ENCODE measurements around the gene PLCD4.
A peak's percentile ranks its signal among the peaks of the same experiment; 100 is the strongest.

Gene PLCD4

DNA sequence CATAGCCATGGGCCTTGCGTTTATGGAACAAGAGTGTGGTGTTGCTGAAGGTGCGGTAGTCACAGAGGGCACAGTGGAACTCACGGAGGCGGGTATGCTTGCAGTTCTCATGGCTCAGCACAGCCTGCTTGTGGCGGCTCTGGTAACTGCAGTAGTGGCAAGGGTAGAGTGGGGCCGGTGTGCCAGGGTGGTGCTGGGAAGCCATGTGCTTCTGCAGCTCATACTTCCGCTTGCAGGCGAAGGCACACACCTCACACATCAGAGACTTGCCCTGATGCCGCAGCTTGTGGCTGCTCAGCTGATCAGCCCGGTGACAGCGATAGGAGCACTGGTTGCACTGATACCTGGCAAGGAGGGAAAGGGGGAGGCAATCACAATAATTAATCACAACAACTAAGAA is 37.0 kb downstream of the PLCD4 start:
- in situ Hi-C loops (cut with MboI; ENCODE audit: low sequenced_read_pairs, unreplicated experiment): loop anchor here (25.0 kb wide), 1 partner anchor 232 kb away; the partner anchor contains the start of gene VIL1
- no peak for DNase-seq (ENCODE audit: low spot score)
- TF ChIP-seq, protein P1, sequence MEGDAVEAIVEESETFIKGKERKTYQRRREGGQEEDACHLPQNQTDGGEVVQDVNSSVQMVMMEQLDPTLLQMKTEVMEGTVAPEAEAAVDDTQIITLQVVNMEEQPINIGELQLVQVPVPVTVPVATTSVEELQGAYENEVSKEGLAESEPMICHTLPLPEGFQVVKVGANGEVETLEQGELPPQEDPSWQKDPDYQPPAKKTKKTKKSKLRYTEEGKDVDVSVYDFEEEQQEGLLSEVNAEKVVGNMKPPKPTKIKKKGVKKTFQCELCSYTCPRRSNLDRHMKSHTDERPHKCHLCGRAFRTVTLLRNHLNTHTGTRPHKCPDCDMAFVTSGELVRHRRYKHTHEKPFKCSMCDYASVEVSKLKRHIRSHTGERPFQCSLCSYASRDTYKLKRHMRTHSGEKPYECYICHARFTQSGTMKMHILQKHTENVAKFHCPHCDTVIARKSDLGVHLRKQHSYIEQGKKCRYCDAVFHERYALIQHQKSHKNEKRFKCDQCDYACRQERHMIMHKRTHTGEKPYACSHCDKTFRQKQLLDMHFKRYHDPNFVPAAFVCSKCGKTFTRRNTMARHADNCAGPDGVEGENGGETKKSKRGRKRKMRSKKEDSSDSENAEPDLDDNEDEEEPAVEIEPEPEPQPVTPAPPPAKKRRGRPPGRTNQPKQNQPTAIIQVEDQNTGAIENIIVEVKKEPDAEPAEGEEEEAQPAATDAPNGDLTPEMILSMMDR (IDR thresholded peaks at IDR 0.05; ENCODE audit: borderline replicate concordance, control extremely low read depth, extremely low read depth, insufficient read depth, missing control alignments): no peak

- in situ Hi-C loops (cut with MboI; ENCODE audit: low sequenced_read_pairs, unreplicated experiment): loop anchor here (25.0 kb wide), 1 partner anchor 233 kb away; the partner anchor contains the start of gene VIL1
- TF ChIP-seq, protein P1 (IDR thresholded peaks at IDR 0.05; ENCODE audit: borderline replicate concordance, control extremely low read depth, extremely low read depth, insufficient read depth, missing control alignments): no peak
- DNase-seq (ENCODE audit: low spot score): no peak
Observed at GRCh38 chr2:218645126-218645525, 37.4 kb downstream of the PLCD4 start.

DNA sequence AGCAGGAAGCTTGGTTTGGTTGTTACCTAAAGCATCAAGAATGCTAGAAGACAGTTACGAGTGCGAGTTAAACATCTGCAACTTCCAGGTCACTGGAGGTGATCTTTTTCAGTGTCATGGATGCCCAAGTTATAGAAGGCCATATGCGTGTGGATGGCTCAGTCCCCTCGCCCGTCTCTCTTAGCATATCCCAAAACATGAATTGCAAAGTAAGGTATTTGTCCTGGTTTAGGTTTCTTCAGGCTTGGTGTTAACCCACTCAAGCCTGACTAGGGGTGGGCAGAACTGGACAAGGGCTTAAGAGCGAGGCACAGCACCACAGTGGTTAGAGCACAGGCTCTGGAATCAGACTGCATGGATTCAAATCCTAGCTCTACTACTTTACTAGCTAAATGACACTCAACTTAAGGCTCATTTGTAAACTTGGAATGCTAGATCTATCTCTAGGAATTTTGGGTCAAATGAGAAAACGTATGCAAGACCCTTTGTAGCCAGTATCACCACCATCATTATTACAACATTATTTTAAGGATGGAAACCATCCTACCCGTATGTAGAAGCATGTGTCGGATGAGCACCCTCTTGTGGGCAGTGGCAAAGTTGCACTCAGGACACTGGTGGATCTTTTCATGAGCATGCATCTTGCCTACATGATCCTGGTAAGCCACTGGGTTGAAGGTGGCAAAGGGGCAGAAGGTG is 40.5 kb downstream of the PLCD4 start:
- TF ChIP-seq, protein P1 (IDR thresholded peaks at IDR 0.05; ENCODE audit: borderline replicate concordance, control extremely low read depth, extremely low read depth, insufficient read depth, missing control alignments): peak; percentile 79
- peak; percentile 74 for DNase-seq (ENCODE audit: low spot score)
- in situ Hi-C loops (cut with MboI; ENCODE audit: low sequenced_read_pairs, unreplicated experiment): loop anchor here (25.0 kb wide), 1 partner anchor 236 kb away; the partner anchor contains the start of gene VIL1

DNA sequence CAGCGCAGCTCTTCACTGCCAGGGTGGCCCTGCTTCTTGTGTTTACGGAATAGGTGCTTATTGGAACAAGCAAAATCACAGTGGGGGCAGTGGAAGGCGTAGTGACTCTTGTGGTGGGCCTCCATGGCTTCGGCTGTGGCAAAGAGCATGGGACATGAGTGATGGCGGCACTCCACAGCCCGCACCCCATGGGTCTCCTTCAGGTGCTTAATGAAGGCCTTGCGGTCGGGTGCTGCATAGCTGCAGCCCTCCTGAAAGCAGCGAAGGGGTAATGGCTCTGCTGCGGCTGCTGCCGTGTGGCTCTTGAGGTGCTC is 41.0 kb downstream of the PLCD4 start:
- DNase-seq (ENCODE audit: low spot score): no peak
- in situ Hi-C loops (cut with MboI; ENCODE audit: low sequenced_read_pairs, unreplicated experiment): loop anchor here (25.0 kb wide), 1 partner anchor 236 kb away; the partner anchor contains the start of gene VIL1
- TF ChIP-seq, protein P1 (IDR thresholded peaks at IDR 0.05; ENCODE audit: borderline replicate concordance, control extremely low read depth, extremely low read depth, insufficient read depth, missing control alignments): no peak

DNA sequence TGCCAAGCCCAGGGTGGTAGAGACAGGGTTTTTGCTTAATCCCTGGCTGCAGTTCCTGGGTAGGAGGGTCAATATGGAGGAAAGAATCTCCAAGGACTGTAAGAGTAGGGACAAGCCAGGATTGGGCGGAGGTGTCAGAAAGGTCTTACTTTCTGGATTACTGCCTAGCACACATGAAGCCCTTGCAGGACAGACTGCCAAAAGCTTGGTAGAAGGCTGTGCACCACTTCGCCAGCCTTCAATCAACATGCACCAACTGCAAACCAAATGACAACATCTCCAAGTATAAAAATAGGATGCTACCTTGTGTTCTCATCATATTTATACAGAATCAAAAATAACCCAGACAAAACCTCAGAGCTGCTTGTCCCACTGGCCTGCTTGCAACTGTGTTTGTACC is 48.1 kb downstream of the PLCD4 start:
- TF ChIP-seq, protein P1 (IDR thresholded peaks at IDR 0.05; ENCODE audit: borderline replicate concordance, control extremely low read depth, extremely low read depth, insufficient read depth, missing control alignments): no peak
- in situ Hi-C loops (cut with MboI; ENCODE audit: low sequenced_read_pairs, unreplicated experiment): no loop called here
- DNase-seq (ENCODE audit: low spot score): no peak

DNA sequence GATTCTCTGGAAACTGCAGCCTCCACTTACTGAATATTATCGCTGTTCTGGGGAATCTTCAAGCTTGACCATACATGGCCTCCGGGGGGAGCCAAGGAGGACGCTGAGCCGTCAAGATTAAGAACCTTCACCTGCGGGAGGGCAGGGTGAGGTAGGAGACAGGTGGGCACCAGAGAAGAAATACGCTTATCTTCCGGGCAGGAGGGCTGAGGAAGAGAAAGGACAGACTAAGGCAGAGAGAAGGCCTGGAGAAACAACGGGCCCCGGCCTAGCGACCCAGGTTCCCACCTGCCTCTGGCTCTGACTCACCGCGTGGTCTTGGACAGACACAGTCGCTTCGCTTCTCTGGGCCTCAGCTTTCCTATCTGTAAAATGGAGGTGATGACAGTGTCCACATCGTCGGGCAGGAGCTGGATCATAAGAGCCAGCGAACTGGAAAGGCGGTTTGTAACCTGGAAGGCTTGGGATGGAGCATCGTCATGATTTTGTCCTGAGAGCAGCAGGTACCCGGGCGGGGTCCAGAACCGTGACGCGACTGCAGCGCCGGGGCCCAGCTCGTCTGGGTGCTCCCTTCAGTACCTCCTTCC is 51.1 kb downstream of the PLCD4 start:
- peak; percentile 79 for DNase-seq (ENCODE audit: low spot score)
- in situ Hi-C loops (cut with MboI; ENCODE audit: low sequenced_read_pairs, unreplicated experiment): no loop called here

More for the DNA sequence above, 51.1 kb downstream of the PLCD4 start:
- TF ChIP-seq, protein P1 (IDR thresholded peaks at IDR 0.05; ENCODE audit: borderline replicate concordance, control extremely low read depth, extremely low read depth, insufficient read depth, missing control alignments): peak; percentile 55
